Caco-2 (cell line): ENCODE data around the gene LIPK. TPM values are rescaled to one million over a fixed set of nuclear protein-coding genes. Genes with fewer than 3 reads are reported as not detected.
"Not testable (repeated sequence)": the region's sequence is repeated elsewhere in the genome, so short reads cannot be mapped to it uniquely, and the experiment has no call there.

ENCODE experiments used
- BruUV-seq: library from RNA; stranded (reverse); fragments of 400-500 nt; replicated peaks from 2 replicates; lab custom pipeline; 2021; lab: Mats Ljungman, UMichigan
- CTCF ChIA-PET: fragments of 300-600 bp; sonication (Branson Sonifier 250); formaldehyde crosslinking; loops from one replicate; lab custom pipeline; 2022; ENCODE audit warnings: antibody characterized with exemption; lab: Charles Lee
- POLR2A ChIA-PET: fragments of 300-600 bp; sonication (Branson Sonifier 250); formaldehyde crosslinking; loops from one replicate; lab custom pipeline; 2022; ENCODE audit warnings: antibody characterized with exemption; lab: Charles Lee
- DNase-seq, 2 experiments: peaks; one replicate each; pipeline versions ENCODE4 v3.0.0 to v3.0.0-alpha.2; 2020 to 2022
- H3K27me3 ChIP-seq: replicated peaks from 2 replicates; pipeline ENCODE4 v1.6.0; 2011; ENCODE audit warnings: low read length; ENCODE audit not compliant: control insufficient read depth, insufficient read depth
- H3K36me3 ChIP-seq: 2 replicates; pipeline ENCODE4 v1.5.1; 2011; ENCODE audit warnings: low read length; ENCODE audit not compliant: control insufficient read depth, insufficient read depth
- H3K4me1 ChIP-seq: fragments of 250-450 bp; sonication (Bioruptor Pico); 2 replicates; pipeline ENCODE4 v1.5.1; 2020; ENCODE audit warnings: mild to moderate bottlenecking
- H3K4me3 ChIP-seq: 2 replicates; pipeline ENCODE4 v1.5.1; 2011; ENCODE audit warnings: low read depth, mild to moderate bottlenecking, control low read depth, low read length
- H3K9me3 ChIP-seq: fragments of 250-450 bp; sonication (Bioruptor Pico); 2 replicates; pipeline ENCODE4 v1.5.1; 2020; ENCODE audit warnings: mild to moderate bottlenecking, moderate library complexity
- H3K27ac Mint-ChIP-seq: one replicate; pipeline ENCODE4 v1.8.0; 2022; ENCODE audit warnings: mixed read lengths; ENCODE audit not compliant: unreplicated experiment
- H3K27me3 Mint-ChIP-seq: one replicate; pipeline ENCODE4 v1.8.0; 2022; ENCODE audit warnings: mixed read lengths; ENCODE audit not compliant: insufficient read depth, unreplicated experiment
- H3K36me3 Mint-ChIP-seq: one replicate; pipeline ENCODE4 v1.8.0; 2022; ENCODE audit warnings: mild to moderate bottlenecking, mixed read lengths; ENCODE audit not compliant: insufficient read depth, unreplicated experiment
- H3K4me1 Mint-ChIP-seq: one replicate; pipeline ENCODE4 v1.8.0; 2022; ENCODE audit warnings: low read depth, mixed read lengths; ENCODE audit not compliant: unreplicated experiment
- H3K4me3 Mint-ChIP-seq: one replicate; pipeline ENCODE4 v1.8.0; 2022; ENCODE audit warnings: mild to moderate bottlenecking, moderate library complexity, mixed read lengths; ENCODE audit not compliant: unreplicated experiment
- H3K9me3 Mint-ChIP-seq: one replicate; pipeline ENCODE4 v1.8.0; 2022; ENCODE audit warnings: mixed read lengths; ENCODE audit not compliant: unreplicated experiment
- intact Hi-C: fragments of 100-400 bp; cut with micrococcal nuclease; formaldehyde crosslinking; loops from one replicate; pipeline ENCODE4 v1.10.0; 2022; ENCODE audit not compliant: unreplicated experiment
- total RNA-seq: library from RNA; stranded (reverse); gene quantifications from 2 replicates; pipeline ENCODE4 v1.2.3, GENCODE V29; 2022
- TF ChIP-seq, protein P1 (sequence below), 2 experiments: fragments of 200-600 bp in 1 of 2; IDR thresholded peaks; 1 replicate in 1 of 2; 2 replicates in 1 of 2; pipeline versions ENCODE4 v1.5.1 to v1.8.0; 2011 to 2022; ENCODE audit warnings: antibody characterized with exemption in 1 of 2, control low read depth in 1 of 2, inconsistent platforms in 1 of 2, low read depth in 1 of 2, low read length in 1 of 2, mild to moderate bottlenecking in 1 of 2, moderate library complexity in 1 of 2; ENCODE audit not compliant: insufficient read depth in 1 of 2, severe bottlenecking in 1 of 2, unreplicated experiment in 1 of 2

The LIPK gene
- total RNA-seq, 1 experiment from 2014 or later: not detected

DNA sequence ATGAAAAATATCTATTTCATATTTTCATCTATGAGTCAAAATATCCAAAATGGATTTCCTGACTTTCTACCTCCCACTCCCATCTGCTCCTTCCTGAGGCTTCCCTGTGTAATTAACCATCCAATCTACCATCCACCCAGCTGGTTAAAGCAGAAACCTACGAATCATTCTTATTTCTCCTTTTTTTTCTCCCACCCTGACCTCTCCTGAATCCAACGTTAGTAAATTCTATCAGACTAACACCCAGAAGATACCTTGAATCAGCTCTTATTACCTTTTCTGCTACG lies 45.5 kb upstream of the LIPK start:
- H3K4me3 ChIP-seq: no peak overlapping the region
- H3K27me3 ChIP-seq: no peaks in the 10 kb centered on the region
- no peak for DNase-seq
- TF ChIP-seq, protein P1, sequence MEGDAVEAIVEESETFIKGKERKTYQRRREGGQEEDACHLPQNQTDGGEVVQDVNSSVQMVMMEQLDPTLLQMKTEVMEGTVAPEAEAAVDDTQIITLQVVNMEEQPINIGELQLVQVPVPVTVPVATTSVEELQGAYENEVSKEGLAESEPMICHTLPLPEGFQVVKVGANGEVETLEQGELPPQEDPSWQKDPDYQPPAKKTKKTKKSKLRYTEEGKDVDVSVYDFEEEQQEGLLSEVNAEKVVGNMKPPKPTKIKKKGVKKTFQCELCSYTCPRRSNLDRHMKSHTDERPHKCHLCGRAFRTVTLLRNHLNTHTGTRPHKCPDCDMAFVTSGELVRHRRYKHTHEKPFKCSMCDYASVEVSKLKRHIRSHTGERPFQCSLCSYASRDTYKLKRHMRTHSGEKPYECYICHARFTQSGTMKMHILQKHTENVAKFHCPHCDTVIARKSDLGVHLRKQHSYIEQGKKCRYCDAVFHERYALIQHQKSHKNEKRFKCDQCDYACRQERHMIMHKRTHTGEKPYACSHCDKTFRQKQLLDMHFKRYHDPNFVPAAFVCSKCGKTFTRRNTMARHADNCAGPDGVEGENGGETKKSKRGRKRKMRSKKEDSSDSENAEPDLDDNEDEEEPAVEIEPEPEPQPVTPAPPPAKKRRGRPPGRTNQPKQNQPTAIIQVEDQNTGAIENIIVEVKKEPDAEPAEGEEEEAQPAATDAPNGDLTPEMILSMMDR (IDR thresholded peaks at IDR 0.05; ENCODE audit: insufficient read depth in 1 of 2, low read depth in 1 of 2, low read length in 1 of 2, severe bottlenecking in 1 of 2, unreplicated experiment in 1 of 2): no peak
- CTCF ChIA-PET: interaction anchor here (0.7 kb wide), 1 partner anchor 22 kb away, joined by 3 read pairs; no protein-coding TSS in a partner anchor
- no peaks in the 10 kb centered on the region for H3K9me3 ChIP-seq
- no TSS peak for BruUV-seq
- no peaks in the 10 kb centered on the region for H3K4me1 ChIP-seq
- Mint-ChIP-seq H3K4me1 (no peaks in the 10 kb centered on the region), H3K36me3 (no peaks in the 10 kb centered on the region), H3K4me3 (no peak overlapping the region), H3K27ac (no peak overlapping the region), H3K27me3 (peaks cover 17% of the 10 kb centered on the region), H3K9me3 (no peaks in the 10 kb centered on the region)
- intact Hi-C loops: no loop called here
- POLR2A ChIA-PET: no interaction called here
- no peaks in the 10 kb centered on the region for H3K36me3 ChIP-seq

DNA sequence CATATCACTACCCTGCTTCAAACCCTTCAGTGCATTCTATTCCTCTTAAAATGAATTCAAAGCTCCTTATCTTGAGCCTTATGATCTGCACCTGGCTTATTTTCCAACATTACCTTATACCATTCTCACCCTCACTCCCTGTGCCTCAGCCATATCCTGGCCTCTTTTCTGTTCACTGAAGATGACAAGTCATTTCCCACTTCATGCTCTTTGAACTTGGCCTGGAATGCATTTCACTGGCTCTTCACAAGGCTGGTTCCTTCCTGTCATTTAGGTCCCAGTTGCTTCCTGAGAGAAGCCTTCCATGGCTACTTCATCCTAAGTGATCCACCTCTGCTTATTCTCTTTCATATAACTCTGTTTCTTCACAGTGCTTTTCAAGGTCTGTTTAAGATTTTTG lies 45.0 kb upstream of the LIPK start:
- Histone ChIP-seq H3K36me3 (no peaks in the 10 kb centered on the region), H3K4me3 (no peak overlapping the region), H3K4me1 (no peaks in the 10 kb centered on the region), H3K9me3 (no peaks in the 10 kb centered on the region), H3K27me3 (no peaks in the 10 kb centered on the region)
- H3K9me3 Mint-ChIP-seq: no peaks in the 10 kb centered on the region
- ChIA-PET CTCF (interaction anchor here (0.7 kb wide), 1 partner anchor 22 kb away, joined by 3 read pairs; no protein-coding TSS in a partner anchor), POLR2A (no interaction called here)
- H3K27ac Mint-ChIP-seq: no peak overlapping the region
- intact Hi-C loops: no loop called here
- H3K36me3 Mint-ChIP-seq: no peaks in the 10 kb centered on the region
- TF ChIP-seq, protein P1 (IDR thresholded peaks at IDR 0.05; ENCODE audit: insufficient read depth in 1 of 2, low read depth in 1 of 2, low read length in 1 of 2, severe bottlenecking in 1 of 2, unreplicated experiment in 1 of 2): no peak
- no TSS peak for BruUV-seq
- no peak overlapping the region for H3K4me3 Mint-ChIP-seq
- H3K4me1 Mint-ChIP-seq: no peaks in the 10 kb centered on the region
- peaks cover 17% of the 10 kb centered on the region for H3K27me3 Mint-ChIP-seq
- DNase-seq: no peak

DNA sequence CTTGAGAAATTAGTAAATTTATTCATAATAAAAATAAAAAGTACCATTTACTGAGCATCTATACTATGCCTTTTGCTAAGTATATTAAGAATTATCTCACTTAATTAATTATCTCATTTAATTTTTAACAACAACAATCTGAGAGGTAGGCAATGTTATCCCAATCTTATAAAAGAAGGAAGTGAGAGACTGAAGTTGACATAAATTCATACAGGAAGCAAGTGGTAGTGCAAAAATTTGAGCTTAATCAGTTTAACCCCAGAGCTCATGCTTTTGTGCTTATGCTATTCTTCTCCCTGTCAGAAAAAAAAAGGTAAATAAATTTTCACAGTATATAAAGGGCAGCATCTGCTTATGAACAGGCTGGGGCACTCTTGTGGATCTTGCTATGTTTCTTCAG lies 44.5 kb upstream of the LIPK start:
- DNase-seq: no peak
- Histone ChIP-seq H3K9me3 (no peaks in the 10 kb centered on the region), H3K36me3 (no peaks in the 10 kb centered on the region), H3K4me1 (no peaks in the 10 kb centered on the region), H3K27me3 (no peaks in the 10 kb centered on the region), H3K4me3 (no peak overlapping the region)
- Mint-ChIP-seq H3K27me3 (peaks cover 17% of the 10 kb centered on the region), H3K9me3 (no peaks in the 10 kb centered on the region), H3K4me3 (no peak overlapping the region), H3K27ac (no peak overlapping the region), H3K4me1 (no peaks in the 10 kb centered on the region), H3K36me3 (no peaks in the 10 kb centered on the region)
- CTCF ChIA-PET: no interaction called here
- TF ChIP-seq, protein P1 (IDR thresholded peaks at IDR 0.05; ENCODE audit: insufficient read depth in 1 of 2, low read depth in 1 of 2, low read length in 1 of 2, severe bottlenecking in 1 of 2, unreplicated experiment in 1 of 2): no peak
- intact Hi-C loops: no loop called here
- BruUV-seq: no TSS peak
- POLR2A ChIA-PET: no interaction called here

DNA sequence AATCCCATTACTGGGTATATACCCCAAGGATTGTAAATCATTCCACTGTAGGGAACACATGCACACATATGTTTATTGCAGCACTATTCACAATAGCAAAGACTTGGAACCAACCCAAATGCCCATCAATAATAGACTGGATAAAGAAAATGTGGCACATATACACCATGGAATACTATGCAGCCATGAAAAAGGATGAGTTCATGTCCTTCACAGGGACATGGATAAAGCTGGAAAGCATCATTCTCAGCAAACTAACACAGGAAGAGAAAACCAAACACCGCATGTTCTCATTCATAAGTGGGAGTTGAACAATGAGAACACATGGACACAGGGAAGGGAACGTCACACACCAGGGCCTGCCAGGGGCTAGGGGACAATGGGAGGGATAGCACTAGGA lies 42.9 kb upstream of the LIPK start:
- H3K27ac Mint-ChIP-seq, POLR2A ChIA-PET, H3K4me3 Mint-ChIP-seq, H3K36me3 Mint-ChIP-seq, intact Hi-C loops, H3K4me1 ChIP-seq, H3K36me3 ChIP-seq, CTCF ChIA-PET, H3K9me3 ChIP-seq, H3K4me1 Mint-ChIP-seq, BruUV-seq, H3K27me3 ChIP-seq, H3K9me3 Mint-ChIP-seq, H3K4me3 ChIP-seq, DNase-seq: not testable (repeated sequence)
- H3K27me3 Mint-ChIP-seq: peaks cover 13% of the 10 kb centered on the region
